ENCODE data around the gene TPRG1. TPM values are rescaled to one million over a fixed set of nuclear protein-coding genes. Genes with fewer than 3 reads are reported as not detected.

TPRG1 gene
- total RNA-seq, 1 donor from 2014 or later: 0.18 TPM

DNA sequence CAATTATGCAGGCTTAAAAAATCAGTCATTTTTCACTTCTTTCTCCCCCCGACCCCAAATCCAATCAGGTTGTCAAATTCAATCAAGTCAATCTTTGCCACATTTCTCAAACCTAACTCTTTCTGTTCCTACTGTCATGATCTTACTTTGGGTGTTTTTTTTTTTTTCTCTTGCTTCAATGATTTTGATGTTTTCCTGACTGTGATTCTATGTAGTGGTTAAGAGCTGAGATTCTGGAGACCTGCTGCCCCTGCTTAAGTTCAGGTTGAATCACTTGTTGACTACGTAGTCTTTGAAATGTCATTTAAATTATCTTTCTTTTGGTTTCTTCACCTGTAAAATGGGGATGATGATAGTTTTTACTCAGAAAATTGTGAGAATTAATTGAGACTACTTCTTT, 117.5 kb downstream of the TPRG1 start:
- no peak for ATAC-seq (ENCODE audit: low read depth)
- H3K4me3 Mint-ChIP-seq: peak overlapping the region; percentile 3
- intact Hi-C loops (cut with micrococcal nuclease): no loop called here
- TF ChIP-seq, protein P1, sequence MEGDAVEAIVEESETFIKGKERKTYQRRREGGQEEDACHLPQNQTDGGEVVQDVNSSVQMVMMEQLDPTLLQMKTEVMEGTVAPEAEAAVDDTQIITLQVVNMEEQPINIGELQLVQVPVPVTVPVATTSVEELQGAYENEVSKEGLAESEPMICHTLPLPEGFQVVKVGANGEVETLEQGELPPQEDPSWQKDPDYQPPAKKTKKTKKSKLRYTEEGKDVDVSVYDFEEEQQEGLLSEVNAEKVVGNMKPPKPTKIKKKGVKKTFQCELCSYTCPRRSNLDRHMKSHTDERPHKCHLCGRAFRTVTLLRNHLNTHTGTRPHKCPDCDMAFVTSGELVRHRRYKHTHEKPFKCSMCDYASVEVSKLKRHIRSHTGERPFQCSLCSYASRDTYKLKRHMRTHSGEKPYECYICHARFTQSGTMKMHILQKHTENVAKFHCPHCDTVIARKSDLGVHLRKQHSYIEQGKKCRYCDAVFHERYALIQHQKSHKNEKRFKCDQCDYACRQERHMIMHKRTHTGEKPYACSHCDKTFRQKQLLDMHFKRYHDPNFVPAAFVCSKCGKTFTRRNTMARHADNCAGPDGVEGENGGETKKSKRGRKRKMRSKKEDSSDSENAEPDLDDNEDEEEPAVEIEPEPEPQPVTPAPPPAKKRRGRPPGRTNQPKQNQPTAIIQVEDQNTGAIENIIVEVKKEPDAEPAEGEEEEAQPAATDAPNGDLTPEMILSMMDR (IDR thresholded peaks at IDR 0.05): no peak
- H3K27me3 Mint-ChIP-seq: peaks cover 11% of the 10 kb centered on the region
- no peaks in the 10 kb centered on the region for H3K36me3 Mint-ChIP-seq (ENCODE audit: low read depth)
- ChIA-PET POLR2A (no interaction called here), CTCF (interaction anchor here (1.2 to 1.3 kb wide), 2 partner anchors 12 to 659 kb away, joined by 3 read pairs; no protein-coding TSS in a partner anchor)
- no peak overlapping the region for H3K27ac Mint-ChIP-seq
- no peaks in the 10 kb centered on the region for H3K9me3 Mint-ChIP-seq
- H3K4me1 Mint-ChIP-seq: peaks cover 25% of the 10 kb centered on the region
- DNase-seq: no peak

- intact Hi-C loops (cut with micrococcal nuclease): no loop called here
- POLR2A ChIA-PET: interaction anchor here (0.6 kb wide), 1 partner anchor 11 kb away, joined by 4 read pairs; no protein-coding TSS in a partner anchor
- ATAC-seq (ENCODE audit: low read depth) (no peak), DNase-seq (no peak)
- Mint-ChIP-seq H3K4me3 (no peak overlapping the region), H3K27me3 (peaks cover 16% of the 10 kb centered on the region), H3K4me1 (peaks cover 14% of the 10 kb centered on the region), H3K36me3 (ENCODE audit: low read depth) (no peaks in the 10 kb centered on the region), H3K9me3 (no peaks in the 10 kb centered on the region), H3K27ac (no peak overlapping the region)
- CTCF ChIA-PET: interaction anchor here (0.5 kb wide), 1 partner anchor 44 kb away, joined by 3 read pairs; no protein-coding TSS in a partner anchor
- TF ChIP-seq, protein P1 (IDR thresholded peaks at IDR 0.05): no peak
Observed at GRCh38 chr3:189292667-189293484, 121.1 kb downstream of the TPRG1 start.

GRCh38 chr3:189294649-189295048, 122.9 kb downstream of the TPRG1 start:
- no peak overlapping the region for H3K4me3 Mint-ChIP-seq
- ChIA-PET POLR2A (no interaction called here), CTCF (no interaction called here)
- no peak overlapping the region for H3K27ac Mint-ChIP-seq
- H3K27me3 Mint-ChIP-seq: peaks cover 14% of the 10 kb centered on the region
- no peaks in the 10 kb centered on the region for H3K9me3 Mint-ChIP-seq
- no peak for ATAC-seq (ENCODE audit: low read depth)
- H3K36me3 Mint-ChIP-seq (ENCODE audit: low read depth): no peaks in the 10 kb centered on the region
- intact Hi-C loops (cut with micrococcal nuclease): no loop called here
- H3K4me1 Mint-ChIP-seq: peaks cover under 1% of the 10 kb centered on the region
- DNase-seq: no peak
- TF ChIP-seq, protein P1 (IDR thresholded peaks at IDR 0.05): no peak

DNA sequence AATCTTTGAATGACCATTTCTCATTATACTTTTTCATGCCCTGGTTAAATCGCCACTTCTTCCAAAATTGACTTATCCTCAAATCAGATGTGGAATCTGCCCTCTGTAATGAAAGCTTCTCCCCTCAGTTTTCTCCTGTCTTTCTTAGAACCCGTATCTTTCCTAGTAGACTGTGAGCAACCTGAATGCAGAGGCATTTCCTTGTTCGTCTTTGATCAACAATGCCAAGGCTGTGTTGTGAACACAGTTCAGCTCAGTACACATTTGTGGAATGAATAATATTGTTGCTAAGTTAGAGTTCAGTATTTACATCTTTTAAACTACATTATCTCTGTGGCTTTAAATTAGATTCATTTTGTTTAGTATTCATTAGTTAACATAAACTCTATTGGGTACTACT, 123.3 kb downstream of the TPRG1 start:
- CTCF ChIA-PET: no interaction called here
- intact Hi-C loops (cut with micrococcal nuclease): no loop called here
- DNase-seq: no peak
- Mint-ChIP-seq H3K27ac (no peak overlapping the region), H3K9me3 (no peaks in the 10 kb centered on the region), H3K4me3 (no peak overlapping the region), H3K27me3 (peaks cover 14% of the 10 kb centered on the region), H3K36me3 (ENCODE audit: low read depth) (no peaks in the 10 kb centered on the region), H3K4me1 (no peaks in the 10 kb centered on the region)
- POLR2A ChIA-PET: no interaction called here
- ATAC-seq (ENCODE audit: low read depth): no peak
- TF ChIP-seq, protein P1 (IDR thresholded peaks at IDR 0.05): no peak

DNA sequence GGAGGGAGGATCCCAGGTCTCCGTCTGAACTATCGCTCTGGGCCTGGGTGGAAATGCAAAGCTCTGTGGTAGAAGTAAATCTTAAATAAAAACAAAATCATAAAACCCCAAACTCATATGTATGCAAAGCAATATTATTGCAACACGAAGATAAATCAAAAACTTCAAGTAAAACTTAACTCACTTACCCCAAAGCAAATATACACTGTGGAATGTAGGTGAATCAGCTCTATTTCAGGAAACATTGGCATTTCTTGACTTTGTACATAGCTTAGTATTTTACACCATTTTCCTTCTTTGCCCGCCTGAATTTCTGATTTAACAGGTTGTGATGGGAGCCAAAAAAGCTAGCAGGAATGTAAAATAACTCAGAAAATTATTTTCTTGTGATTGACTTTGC, 126.2 kb downstream of the TPRG1 start:
- POLR2A ChIA-PET: no interaction called here
- Mint-ChIP-seq H3K4me1 (no peaks in the 10 kb centered on the region), H3K9me3 (no peaks in the 10 kb centered on the region), H3K27ac (no peak overlapping the region), H3K36me3 (ENCODE audit: low read depth) (no peaks in the 10 kb centered on the region), H3K4me3 (no peak overlapping the region), H3K27me3 (peaks cover 13% of the 10 kb centered on the region)
- DNase-seq (no peak), ATAC-seq (ENCODE audit: low read depth) (no peak)
- TF ChIP-seq, protein P1 (IDR thresholded peaks at IDR 0.05): no peak
- CTCF ChIA-PET: no interaction called here
- intact Hi-C loops (cut with micrococcal nuclease): no loop called here

All from activated B cell treated with CpG ODN at 0.5 μM for 24 hours (primary cell).